CD4-positive, alpha-beta T cell treated with Interleukin-2 at 100 ng/mL for 4 hours (primary cell): Measurements from ENCODE around the gene ZBTB17.
A peak's percentile ranks its signal among the peaks of the same experiment; 100 is the strongest.
"Not testable (repeated sequence)": the region's sequence is repeated elsewhere in the genome, so short reads cannot be mapped to it uniquely, and the experiment has no call there.

Experiments used
- DNase-seq: peaks from one replicate; pipeline ENCODE4 v3.0.0-alpha.2; 2020; ENCODE audit warnings: low spot score

ZBTB17 gene

DNA sequence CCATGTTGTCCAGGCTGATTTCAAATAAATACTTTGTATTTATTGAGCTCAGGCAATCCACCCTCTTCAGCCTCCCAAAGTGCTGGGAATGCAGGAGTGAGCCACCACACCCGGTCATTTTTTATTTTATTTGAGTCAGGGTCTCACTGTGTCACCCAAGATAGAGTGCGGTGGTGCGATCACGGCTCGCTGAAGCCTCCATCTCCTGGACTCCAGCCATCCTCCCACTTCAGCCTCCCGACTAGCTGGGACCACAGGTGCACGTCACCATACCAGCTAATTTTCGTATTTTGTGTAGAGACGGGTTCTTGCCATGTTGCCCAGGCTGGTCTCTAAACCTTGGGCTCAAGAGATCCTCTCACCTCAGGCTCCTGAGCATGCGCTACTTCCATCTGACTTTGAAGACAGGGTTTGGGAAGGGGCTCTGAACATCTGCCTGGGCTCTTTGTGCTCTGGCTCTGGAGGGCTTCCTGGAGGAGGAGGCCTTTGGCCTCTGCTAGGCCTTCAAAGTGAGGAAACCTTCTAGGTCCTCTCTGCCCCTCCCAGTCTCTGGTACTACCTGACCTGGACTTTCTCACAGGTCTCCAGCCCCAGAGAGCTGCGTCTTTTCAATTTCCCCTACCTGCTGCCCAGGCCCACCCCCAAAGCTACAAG is 36.2 kb upstream of the ZBTB17 start:
- no peak for DNase-seq

DNA sequence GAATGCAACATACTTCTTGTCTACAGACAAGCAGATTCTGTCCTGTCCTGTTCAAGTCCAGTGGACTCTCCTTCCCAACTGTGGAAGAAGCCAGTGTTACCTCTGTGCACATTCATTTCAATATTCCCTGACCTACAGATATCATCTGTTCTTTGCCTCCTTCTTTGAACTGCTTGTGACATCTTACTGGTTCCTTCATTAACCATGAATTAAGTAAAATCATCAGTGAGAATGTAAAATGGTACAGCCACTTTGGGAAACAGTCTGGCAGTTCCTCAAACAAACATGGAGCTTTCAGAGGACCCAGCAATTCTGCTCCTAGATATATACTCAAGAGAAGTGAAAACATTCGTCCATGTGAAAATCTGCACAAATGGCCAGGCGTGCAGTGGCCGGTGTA is 34.9 kb upstream of the ZBTB17 start:
- no peak for DNase-seq

DNA sequence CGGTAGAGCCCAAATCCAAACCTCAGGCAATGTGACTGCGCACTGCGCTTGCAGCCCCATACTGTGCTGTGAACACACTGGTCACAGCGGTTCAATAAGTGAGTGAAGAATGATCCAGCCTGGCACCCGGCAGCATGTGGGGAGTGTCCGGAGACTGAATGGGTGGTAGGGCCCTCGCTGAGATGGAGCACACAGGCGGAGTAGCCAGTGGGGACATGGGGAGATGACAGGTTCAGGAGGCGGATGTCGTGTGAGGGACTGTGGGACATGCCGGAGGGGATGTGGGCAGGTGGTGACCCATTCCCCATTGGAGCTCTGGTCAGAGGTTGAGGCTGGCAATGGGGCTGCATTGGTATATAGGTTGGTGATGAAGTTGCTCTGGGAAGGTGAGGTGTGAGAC is 33.8 kb upstream of the ZBTB17 start:
- no peak for DNase-seq

DNA sequence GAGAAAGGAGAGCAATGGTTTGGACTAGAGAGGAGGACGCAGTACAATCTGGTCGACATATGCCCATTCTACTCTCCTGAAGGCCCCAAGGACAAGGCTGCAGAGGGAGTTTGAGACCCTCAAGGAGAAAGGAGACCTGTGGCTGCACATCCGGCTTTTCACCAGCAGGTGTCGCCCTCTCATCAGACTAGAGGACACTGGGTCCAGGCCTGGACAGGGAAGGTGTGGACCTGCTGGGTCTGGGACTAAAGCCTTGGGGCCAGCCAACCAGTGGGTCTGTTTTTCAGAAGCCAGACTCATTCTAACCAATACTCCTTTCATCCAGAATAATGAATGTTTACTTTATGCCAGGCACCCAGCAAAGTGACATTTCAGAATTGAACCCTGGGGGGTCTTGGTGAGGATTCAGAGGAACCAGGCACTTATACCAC is 33.1 kb upstream of the ZBTB17 start:
- DNase-seq: peak; percentile 74

DNA sequence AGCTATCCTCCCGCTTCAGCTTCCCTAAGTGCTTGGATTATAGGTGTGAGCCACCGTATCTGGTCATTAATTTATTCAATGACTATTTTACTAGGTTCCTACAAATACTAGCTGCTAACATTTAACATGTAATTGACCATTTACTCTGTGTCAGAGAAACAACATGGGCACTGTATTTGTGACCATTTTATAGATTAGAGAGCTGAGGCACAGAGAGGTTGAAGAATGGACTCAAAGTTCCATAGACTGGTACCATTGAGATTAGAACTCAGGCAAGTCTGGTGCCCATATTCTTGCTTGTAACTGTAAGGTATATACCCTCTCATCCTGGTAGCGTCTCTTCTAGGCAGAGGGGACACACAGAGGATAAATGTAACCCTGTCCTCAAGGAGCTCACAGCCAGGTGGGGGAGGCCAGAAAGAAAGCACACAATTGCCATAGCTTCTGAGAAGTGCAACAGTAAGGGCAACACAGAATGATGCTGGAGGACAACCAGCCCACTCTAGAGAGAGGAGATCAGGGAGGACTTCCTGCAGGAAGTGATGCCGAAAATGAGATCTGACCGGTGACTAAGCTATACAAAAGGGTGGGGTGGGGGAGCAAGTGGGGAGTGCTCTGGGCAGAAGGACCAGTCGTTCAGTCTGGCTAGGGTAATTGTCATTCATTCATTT is 31.9 kb upstream of the ZBTB17 start:
- no peak for DNase-seq

DNA sequence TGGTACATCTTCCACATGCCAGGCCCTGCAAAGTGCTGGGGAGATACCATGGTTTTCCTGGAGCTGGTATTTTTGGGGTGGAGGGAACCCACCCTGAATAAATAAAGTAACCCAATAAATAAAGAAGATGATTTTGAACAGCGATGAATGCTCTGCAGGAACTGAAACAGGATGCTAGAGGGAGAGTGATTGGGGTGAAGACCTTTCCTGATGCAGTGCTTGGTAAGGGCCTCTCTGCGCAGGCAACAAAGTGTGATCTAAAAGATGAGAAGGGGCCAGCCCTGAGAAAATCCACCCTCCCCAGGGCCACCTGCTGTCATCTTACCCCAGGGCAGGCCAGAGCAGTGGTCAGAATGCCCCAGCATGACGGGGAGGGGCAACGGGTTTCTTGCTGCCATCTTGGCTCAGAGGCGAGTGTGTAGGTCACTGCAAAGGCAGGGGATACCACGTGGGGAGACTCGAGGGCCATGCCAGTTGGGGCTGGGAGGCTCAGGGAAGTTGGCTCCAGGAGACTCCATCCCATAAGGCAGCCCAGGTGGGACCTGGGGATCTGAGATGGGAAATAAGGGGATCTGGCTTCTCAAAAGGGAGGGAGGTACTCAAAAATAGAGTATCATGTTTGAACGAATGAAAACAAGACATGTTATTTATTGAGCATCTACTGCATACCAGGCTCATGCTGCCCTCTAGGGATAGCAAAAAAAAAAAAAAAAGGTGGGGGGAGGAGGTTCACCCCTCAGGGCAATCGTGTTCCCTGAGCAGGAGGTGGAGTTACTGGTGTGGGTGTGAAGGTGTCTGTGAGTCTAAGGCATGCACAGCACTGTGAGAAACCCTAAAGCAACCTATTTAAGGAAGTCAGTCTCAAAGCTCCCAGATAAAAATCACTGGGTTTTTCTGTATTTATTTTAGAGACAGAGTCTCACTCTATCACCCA is 30.9 kb upstream of the ZBTB17 start:
- DNase-seq: no peak

DNA sequence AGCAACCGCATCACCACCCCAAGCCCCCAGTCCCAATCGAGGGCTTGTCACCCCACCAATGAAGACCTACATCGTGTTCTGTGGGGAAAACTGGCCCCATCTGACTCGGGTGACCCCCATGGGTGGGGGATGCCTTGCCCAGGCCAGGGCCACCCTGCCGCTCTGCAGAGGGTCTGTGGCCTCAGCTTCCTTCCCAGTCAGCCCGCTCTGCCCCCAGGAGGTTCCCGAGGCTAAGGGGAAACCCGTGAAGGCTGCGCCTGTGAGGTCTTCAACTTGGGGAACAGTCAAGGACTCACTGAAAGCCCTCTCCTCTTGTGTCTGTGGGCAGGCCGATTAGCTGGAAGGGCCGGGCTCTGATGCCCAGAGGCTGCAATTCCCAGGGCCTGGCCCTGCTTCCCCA is 30.1 kb upstream of the ZBTB17 start:
- no peak for DNase-seq

DNA sequence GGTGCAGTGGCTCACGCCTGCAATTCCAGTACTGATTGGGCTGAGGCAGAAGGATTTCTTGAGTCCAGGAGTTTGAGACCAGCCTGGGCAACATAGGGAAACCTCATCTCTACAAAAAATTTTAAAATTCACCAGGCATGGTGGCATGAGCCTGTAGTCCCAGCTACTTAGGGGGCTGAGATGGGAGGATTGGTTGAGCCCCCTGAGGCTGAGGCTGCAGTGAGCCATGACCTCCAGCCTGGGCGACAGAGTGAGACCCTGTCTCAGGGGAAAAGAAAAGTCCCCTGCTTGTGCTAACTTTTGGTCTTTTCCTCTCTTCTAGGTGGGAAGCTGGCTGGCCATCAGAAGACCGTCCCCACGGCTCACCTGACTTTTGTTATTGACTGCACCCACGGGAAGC is 29.7 kb upstream of the ZBTB17 start:
- no peak for DNase-seq

DNA sequence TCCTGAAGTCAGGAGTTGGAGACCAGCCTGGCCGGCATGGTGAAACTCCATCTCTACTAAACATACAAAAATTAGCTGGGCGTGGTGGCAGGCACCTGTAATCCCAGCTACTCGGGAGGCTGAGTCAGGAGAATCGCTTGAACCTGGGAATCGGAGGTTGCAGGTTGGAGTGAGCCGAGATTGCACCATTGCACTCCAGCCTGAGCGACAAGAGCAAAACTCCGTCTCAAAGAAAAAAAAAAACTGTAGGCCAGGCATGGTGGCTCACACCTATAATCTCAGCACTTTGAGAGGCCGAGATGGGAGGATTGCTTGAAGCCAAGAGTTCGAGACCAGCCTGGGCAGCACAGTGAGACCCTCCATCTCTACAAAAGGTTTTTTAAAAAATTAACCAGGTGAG is 25.4 kb upstream of the ZBTB17 start:
- DNase-seq: not testable (repeated sequence)

DNA sequence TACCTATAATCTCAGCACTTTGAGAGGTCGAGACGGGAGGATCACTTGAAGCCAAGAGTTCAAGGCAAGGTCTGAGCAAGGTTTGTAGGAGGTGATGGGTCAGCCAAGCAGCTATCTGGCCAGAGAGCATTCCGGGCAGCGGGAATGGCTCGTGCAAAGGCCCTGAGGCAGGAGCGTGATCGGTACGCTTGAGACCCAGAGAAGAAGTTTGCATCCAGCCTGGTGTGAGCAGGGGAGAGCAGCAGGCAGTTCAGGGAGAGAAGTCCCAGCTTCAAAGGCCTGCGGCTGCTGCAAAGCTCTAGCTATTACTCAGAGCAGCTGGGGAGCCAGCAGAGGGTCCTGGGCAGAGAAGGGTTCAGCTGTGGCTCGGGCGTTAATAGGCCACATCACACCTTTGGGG is 23.0 kb upstream of the ZBTB17 start:
- DNase-seq: no peak

DNA sequence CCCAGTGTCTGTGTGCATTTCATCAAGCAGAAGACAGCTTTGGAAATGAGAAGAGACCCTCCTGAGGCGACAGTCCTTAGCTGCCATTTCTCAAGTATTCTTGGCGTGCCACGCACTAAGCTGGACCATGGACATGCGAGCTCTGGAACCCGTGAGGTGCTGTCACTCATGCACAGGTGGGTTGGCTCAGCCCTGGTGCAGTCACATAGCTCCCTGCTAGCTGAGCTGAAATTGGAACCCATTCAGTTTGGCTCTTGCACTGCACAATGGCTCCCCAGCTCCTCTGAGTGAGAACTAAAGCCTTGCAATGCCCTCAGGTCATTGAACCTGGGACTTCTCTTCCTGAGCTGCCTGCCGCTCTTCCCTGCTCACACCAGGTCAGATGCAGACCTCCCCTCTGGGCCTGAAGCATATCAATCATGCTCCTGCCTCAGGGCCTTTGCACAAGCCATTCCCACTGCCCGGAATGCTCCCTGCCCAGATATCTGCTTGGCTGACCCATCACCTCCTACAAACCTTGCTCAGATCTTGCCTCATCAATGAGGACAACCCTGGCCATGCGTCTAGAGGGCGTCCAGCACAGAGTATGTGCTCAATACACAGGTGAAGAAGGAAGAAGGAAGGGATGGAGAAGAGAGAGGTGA is 21.9 kb upstream of the ZBTB17 start:
- no peak for DNase-seq

DNA sequence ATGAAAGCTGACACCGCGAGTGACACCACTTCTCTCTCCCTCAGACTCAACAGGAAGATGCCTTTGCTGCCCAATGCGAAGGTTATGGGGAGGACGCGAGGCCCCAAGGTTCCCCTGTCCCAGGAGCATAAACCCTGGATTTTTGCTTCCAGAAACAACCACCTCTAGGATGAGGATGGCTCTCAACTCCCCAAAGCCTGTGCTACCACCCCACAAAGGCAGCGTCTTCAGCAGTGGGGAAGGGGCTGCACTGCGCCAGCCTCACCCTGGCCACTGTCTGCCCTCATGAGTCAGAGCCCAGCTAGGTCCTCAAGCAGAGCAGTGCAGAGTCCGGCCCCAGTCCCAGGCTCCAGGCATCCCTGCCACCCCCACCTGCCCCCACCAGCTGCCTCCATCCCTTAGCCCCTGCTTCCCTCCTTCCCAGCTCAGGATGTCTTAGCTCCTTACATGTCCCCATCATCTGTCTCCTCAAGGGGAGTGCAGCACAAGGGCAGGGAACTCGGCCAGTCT is 21.2 kb upstream of the ZBTB17 start:
- DNase-seq: no peak

DNA sequence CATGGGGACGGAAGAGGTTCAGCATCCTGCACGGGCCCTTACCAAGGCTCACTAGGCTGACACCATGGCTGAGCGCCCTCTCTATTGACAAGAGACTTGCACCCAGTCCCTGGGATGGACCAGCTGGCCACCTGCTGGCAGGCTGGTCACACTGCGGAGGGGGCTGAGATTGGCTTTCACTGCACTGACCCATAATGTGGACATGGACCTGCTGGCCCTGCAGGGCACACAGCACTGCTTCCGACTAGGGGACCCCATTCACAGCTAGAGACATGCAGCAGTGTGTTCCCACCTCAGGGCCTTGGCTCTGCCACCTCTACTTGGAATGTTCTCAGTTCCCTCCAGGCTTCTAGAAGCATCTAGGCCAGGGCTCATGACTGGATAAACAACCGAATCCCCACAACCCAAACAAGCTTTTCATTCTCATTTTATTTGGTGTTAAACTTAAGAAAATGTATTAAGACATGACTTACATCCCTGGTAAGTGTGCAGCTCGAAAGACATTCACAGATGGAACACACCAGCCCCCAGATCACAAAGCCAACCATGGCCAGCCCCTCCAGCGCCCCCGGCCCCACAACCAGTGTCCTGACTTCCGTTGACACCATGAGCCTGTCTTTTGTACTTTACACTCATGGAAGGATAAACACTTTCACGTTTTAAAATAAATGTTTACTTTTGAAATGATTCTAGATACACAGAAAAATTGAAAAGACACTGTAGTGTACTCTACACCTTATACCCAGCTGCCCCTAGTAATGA is 18.9 kb upstream of the ZBTB17 start:
- peak; percentile 37 for DNase-seq

DNA sequence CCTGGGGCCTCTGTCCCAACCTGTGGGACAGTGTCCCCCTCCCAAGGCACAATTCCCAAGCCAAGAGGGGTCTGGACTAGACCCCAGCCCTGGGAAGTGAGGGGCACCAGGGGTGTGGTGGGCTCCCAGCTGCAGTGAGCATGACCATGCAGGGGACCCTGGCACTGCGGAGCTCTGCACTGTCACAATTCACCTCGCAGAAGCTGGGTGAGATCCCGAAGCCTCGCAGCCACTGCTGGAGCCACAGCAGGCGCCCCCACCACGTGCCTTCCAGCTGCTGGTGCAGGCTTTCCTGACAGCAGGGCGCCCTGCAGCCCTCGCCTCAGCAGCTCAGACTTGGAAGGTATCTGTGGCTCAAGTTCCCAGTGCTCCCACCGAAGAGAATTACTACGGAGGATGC is 18.2 kb upstream of the ZBTB17 start:
- DNase-seq: no peak

DNA sequence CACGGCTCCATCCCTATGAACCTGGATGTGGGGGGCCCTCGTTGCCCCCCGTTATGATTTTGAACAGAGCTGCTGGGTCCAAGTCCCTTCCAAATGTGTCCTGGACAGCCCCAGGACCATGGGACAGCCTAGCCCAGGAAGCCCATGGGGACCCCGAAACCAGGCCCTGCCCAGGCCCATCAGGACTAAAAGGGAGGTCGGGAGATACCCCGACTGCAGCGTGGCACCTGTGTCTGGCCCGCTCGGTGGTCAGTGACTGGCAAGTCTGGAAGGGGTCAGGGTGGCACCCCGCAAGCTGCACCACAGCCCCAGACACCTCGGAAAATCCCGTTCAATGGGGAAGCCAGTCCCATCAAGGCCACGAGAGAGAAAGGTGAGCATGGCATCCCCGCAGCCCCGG is 17.8 kb upstream of the ZBTB17 start:
- no peak for DNase-seq

DNA sequence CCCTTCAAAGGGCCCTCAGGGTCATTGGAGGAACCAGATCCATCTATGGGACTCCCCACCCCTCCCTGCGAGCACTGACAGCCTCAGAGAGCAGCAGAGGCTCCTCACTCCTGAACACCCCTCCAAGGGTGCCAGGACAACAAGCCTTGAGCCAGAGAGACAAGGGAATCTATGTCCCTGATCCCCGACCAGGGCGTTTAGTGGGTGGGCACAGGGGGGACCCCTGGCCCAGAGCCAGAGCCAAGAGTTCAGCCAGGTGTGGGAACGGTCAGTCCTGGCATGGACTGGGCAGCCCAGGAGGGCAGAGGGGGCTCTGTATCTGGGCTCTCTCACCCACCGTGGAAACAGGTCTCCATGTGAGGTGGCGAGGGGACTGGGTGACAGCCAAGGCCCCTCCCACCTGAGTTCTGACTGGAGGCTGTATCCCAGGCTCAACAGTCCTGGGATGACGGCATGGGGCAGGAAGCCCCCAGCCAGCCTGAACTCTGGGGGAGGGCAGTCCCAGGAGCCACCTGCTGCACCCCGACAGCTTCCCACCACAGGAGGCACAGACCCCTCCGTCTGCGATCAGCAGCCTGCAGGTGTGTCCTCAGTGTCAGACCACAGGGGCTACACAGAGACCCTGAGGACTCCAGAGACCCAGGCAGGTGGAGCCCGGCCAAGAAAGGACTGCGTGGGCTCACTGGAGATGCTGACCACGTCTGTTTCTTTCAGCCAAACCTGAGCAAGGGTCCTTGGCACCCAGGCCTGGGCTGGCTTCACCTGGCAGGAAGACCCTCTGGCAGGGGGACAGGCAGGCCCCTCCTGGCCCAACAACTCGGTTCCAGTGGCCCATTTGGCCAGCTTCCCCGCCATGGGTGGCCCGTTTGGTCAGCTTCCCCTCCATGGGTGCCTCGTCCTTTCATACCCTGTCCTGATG is 16.9 kb upstream of the ZBTB17 start:
- DNase-seq: no peak

DNA sequence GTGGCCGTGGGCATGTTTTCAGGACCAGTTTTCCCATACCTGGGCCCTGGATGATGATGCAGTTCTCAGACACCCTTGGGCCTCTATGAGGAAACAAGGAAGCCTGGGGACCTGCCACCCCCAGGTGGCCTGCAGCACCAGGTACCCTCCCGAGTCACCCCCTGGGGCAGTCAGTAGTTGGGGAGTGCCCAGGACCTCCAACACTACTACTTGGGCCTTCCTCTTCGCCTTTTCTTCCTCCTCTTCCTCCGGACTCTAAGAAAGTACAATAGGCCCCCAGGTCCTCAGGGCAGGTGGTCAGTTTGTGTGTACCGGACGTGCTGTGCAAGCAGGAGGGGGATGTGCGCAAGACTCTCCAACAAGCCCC is 16.3 kb upstream of the ZBTB17 start:
- no peak for DNase-seq

DNA sequence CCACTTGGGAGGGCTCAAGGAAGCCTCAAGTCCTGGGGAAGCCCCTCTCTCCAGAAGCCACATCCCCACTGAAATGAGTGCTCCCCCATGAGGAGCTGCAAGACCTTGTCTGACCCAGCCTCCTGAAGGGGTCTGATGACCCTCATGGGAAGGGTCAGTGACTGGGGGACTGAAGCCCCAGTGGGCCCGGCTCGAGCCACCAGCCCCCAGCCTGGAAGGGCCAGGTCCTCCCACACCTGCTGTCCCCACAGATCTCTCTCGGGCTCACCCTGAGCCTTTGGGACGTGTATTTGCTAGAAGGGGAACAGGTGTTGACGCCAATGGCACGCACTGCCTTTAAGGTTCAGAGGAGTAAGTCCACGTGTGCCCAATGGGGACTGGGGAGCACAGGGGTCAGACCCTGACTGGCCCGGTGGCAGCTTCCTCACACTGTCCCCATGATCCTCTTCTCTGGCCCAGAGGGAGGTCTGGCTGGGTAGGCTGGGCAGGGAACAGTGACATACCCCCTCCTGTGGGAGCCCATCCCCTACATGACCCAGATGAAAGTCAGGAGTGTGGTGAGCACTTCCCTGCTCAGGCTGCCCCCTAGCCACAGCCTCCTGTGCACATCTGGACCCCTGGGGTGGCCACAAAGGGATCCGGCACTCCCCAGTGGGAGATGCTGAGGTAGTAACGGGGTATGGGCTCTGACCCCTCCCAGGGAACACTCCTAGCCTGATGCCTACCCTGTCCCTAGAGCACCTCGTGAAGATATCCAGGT is 15.7 kb upstream of the ZBTB17 start:
- DNase-seq: no peak

DNA sequence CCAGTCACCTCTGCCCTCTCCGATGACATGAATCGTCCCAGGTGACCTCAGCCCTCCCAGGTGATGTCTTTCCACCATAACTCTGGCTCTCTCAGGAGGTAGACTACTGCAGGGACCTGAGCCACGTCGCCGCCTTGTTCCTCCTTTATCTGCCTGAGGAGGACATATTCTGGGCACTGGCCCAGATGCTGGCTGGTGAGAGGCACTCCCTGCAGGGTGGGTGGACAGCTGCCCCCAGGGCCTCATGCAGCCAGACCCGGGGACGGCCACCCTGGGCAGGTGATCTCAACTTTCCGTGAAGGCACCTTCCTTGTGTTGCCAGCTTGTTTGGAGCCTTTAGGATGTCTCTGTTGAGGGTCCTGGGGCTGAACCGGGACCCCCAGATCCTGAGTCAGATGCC is 13.9 kb upstream of the ZBTB17 start:
- DNase-seq: no peak
